NT2/D1 (cell line): ENCODE measurements around the gene OR51S1.

Source experiments
- SUZ12 ChIP-seq: IDR thresholded peaks from 2 replicates; pipeline ENCODE4 v1.6.1; 2011; ENCODE audit not compliant: insufficient read length, insufficient read depth; ENCODE audit errors: extremely low read depth
- YY1 ChIP-seq: IDR thresholded peaks from 2 replicates; pipeline ENCODE4 v1.6.1; 2011; ENCODE audit not compliant: insufficient read length, insufficient read depth
- ZNF274 ChIP-seq: IDR thresholded peaks from 2 replicates; pipeline ENCODE4 v1.6.1; 2011; ENCODE audit warnings: mild to moderate bottlenecking, low read depth, low read length

GRCh38 chr11:4884361-4884760 is 35.4 kb upstream of the OR51S1 start:
- TF ChIP-seq YY1 (no peak), ZNF274 (no peak), SUZ12 (no peak)
